GM21360 (cell line): ENCODE results near the gene NFIB.

ENCODE experiments used
- ATAC-seq: cut with Tn5 transposase; IDR thresholded peaks from one replicate; pipeline ENCODE4 v1.9.1; 2021; ENCODE audit warnings: mild to moderate bottlenecking, moderate library complexity; ENCODE audit not compliant: unreplicated experiment

The NFIB gene

GRCh38 chr9:14345354-14346230 lies 31.7 kb upstream of the NFIB start:
- ATAC-seq = no peak

- ATAC-seq = no peak
Observed at GRCh38 chr9:14344941-14345353, 31.0 kb upstream of the NFIB start.

GRCh38 chr9:14344053-14344524 lies 30.1 kb upstream of the NFIB start:
- ATAC-seq = no peak

- no peak for ATAC-seq
Observed at GRCh38 chr9:14343261-14344031, 29.5 kb upstream of the NFIB start.

GRCh38 chr9:14342736-14343135 lies 28.8 kb upstream of the NFIB start:
- ATAC-seq = no peak

- no peak for ATAC-seq
Observed at GRCh38 chr9:14341437-14342122, 27.6 kb upstream of the NFIB start.

GRCh38 chr9:14340994-14341393 lies 27.1 kb upstream of the NFIB start:
- no peak for ATAC-seq

GRCh38 chr9:14340219-14340873 lies 26.4 kb upstream of the NFIB start:
- no peak for ATAC-seq

- no peak for ATAC-seq
Observed at GRCh38 chr9:14339746-14340145, 25.8 kb upstream of the NFIB start.

GRCh38 chr9:14337615-14338014 lies 23.7 kb upstream of the NFIB start:
- no peak for ATAC-seq

GRCh38 chr9:14336244-14336643 lies 22.3 kb upstream of the NFIB start:
- ATAC-seq = no peak

GRCh38 chr9:14331120-14331519 lies 17.2 kb upstream of the NFIB start:
- ATAC-seq = no peak

- ATAC-seq = no peak
Observed at GRCh38 chr9:14327036-14327435, 13.1 kb upstream of the NFIB start.

- ATAC-seq = peak; percentile 21
Observed at GRCh38 chr9:14326264-14326826, 12.4 kb upstream of the NFIB start.

- no peak for ATAC-seq
Observed at GRCh38 chr9:14325147-14325546, 11.2 kb upstream of the NFIB start.

- no peak for ATAC-seq
Observed at GRCh38 chr9:14323985-14324650, 10.2 kb upstream of the NFIB start.

- no peak for ATAC-seq
Observed at GRCh38 chr9:14323083-14323971, 9.4 kb upstream of the NFIB start.

- peak; percentile 80 for ATAC-seq
Observed at GRCh38 chr9:14322211-14323082, 8.5 kb upstream of the NFIB start.
